22Rv1 (cell line): ENCODE data around the gene PPIF.

Source experiments
- ZFX ChIP-seq: fragments of 450-650 bp; IDR thresholded peaks from 2 replicates; pipeline ENCODE4 v1.6.1; 2017; ENCODE audit warnings: antibody characterized with exemption, borderline replicate concordance
- TF ChIP-seq, protein P1 (sequence below): fragments of 450-650 bp; IDR thresholded peaks from 2 replicates; pipeline ENCODE4 v1.5.1; 2017; ENCODE audit warnings: mild to moderate bottlenecking

DNA sequence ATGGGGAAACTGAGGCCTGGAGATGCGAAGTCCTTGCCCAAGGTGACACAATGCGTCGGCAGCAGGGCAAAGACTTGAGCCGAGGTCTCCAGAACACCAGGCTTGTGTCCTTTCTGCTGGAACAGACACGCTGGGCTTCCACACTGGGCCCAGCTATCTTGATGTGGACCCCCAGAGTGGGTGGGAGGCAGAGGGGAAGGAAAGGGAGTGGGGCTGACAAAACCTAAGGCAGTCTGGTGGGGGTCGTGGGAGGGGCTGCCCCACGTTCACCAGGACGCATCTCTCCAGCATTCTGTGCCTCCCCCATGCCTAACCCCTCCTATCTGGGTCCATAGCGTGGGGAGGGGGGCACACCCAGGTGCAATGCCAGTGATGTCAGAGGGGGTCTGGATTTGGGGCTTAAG lies 38.1 kb downstream of the PPIF start:
- TF ChIP-seq, protein P1, sequence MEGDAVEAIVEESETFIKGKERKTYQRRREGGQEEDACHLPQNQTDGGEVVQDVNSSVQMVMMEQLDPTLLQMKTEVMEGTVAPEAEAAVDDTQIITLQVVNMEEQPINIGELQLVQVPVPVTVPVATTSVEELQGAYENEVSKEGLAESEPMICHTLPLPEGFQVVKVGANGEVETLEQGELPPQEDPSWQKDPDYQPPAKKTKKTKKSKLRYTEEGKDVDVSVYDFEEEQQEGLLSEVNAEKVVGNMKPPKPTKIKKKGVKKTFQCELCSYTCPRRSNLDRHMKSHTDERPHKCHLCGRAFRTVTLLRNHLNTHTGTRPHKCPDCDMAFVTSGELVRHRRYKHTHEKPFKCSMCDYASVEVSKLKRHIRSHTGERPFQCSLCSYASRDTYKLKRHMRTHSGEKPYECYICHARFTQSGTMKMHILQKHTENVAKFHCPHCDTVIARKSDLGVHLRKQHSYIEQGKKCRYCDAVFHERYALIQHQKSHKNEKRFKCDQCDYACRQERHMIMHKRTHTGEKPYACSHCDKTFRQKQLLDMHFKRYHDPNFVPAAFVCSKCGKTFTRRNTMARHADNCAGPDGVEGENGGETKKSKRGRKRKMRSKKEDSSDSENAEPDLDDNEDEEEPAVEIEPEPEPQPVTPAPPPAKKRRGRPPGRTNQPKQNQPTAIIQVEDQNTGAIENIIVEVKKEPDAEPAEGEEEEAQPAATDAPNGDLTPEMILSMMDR: no peak
- TF ChIP-seq ZFX: no peak
